Measurements from ENCODE around the gene DNAJC1.

DNA sequence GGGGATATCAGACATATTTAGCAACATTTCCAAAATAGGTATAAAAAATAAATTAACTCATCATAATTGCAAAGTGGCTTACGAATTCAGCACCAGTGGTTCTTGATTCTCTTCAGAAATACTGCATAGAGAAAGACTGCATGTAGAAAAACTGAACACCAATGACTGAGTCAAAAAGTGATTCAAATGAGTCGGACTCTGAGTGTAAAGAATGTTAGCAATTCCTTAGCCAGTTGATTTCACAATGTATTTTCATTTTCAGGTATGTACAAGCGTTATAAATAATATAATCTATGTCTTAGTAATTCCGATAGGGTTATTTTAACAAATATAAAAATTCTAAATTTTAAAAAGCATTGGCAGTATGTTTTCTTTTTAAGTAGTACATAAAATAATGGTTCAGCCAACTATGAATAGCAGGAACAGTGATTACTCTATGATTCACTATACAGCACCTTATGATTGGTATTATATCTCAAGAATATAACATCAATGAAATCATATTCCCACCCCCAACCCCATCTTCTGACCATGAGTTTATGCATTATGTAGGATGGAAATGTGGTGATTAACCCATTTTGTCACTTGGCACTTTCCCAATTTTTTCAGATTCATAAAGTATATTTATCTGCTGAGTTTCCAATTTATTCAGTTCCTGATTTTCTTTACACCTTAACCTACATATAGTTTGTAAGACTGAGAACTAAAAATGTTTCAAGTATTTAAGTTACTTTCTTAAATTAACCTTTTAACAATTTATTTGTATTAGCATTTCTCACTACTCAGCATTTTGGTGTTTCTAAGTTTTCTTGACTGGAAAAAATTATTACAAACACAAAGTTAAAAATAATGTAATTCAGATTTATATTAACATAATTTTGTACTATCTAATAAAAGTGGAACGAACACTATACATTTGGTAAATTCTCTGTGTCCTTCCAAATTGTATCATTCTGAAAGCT lies 33.9 kb downstream of the DNAJC1 start:
- no peak for TF ChIP-seq EZH2 (IDR thresholded peaks at IDR 0.05; ENCODE audit: low read length)
- TF ChIP-seq, protein P1, sequence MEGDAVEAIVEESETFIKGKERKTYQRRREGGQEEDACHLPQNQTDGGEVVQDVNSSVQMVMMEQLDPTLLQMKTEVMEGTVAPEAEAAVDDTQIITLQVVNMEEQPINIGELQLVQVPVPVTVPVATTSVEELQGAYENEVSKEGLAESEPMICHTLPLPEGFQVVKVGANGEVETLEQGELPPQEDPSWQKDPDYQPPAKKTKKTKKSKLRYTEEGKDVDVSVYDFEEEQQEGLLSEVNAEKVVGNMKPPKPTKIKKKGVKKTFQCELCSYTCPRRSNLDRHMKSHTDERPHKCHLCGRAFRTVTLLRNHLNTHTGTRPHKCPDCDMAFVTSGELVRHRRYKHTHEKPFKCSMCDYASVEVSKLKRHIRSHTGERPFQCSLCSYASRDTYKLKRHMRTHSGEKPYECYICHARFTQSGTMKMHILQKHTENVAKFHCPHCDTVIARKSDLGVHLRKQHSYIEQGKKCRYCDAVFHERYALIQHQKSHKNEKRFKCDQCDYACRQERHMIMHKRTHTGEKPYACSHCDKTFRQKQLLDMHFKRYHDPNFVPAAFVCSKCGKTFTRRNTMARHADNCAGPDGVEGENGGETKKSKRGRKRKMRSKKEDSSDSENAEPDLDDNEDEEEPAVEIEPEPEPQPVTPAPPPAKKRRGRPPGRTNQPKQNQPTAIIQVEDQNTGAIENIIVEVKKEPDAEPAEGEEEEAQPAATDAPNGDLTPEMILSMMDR (optimal IDR thresholded peaks at IDR 0.05 in 1 of 3, IDR thresholded peaks at IDR 0.05 in 1 of 3, conservative IDR thresholded peaks at IDR 0.05 in 1 of 3; ENCODE audit: extremely low read depth in 1 of 3, insufficient read depth in 2 of 3, low read length in 3 of 3) = no peak
